Measurements from ENCODE around the gene GET4. TPM values are rescaled to one million over a fixed set of nuclear protein-coding genes. Genes with fewer than 3 reads are reported as not detected.
A peak's percentile ranks its signal among the peaks of the same experiment; 100 is the strongest.

GET4 gene
- total and polyA plus RNA-seq, 2 of the 13 experiments (the other 11 are each of a cell fraction or from before 2014, with no cell fraction given) = 28.2 to 35.2 TPM

DNA sequence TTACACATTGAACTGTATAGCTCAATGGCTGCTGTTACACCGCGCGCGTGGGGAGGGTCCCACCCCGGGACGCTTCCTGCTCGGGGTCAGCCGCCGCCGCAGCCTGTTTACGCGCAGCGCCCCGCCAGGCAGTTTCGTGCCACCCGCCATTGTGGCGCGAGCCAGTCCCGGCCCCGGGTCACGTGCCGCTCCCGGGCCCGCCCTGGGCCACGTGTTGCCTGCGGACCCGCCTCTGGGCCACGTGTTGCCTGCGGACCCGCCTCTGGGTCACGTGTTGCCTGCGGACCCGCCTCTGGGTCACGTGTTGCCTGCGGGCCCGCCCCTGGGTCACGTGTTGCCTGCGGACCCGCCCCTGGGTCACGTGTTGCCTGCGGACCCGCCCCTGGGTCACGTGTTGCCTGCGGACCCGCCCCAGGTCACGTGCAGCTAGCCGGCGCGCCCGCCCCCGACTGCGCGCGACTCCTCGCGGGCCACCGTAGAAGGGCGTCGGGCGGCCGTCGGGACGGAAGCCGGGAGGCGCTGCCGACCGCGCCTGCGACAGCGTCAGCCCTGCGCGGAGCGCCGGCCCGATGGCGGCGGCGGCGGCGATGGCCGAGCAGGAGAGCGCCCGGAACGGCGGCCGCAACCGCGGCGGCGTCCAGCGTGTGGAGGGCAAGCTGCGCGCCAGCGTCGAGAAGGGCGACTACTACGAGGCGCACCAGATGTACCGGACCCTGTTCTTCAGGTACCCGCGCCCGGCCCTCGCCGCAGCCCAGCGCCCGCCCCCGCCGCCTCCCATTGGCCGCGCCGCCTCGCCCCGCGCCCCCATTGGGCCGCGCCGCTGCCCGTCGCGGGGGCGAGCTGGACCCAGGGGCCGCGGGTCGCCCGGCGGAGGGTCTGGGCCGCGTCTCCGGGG, at the start of gene GET4 (continued):
- TF ChIP-seq KDM3A (CRISPR knock-in tag; IDR thresholded peaks at IDR 0.05; ENCODE audit: low read depth) (no peak), GZF1 (CRISPR knock-in tag; IDR thresholded peaks at IDR 0.05) (no peak), ZFYVE20 (CRISPR knock-in tag; IDR thresholded peaks at IDR 0.05; ENCODE audit: borderline replicate concordance, low read depth) (peak; percentile 83; the same call in 1 of the 2 replicates), MATR3 (CRISPR knock-in tag; IDR thresholded peaks at IDR 0.05) (no peak), ZNF709 (CRISPR knock-in tag; IDR thresholded peaks at IDR 0.05) (peak; percentile 43; the same call in 1 of the 2 replicates), CBX1 (IDR thresholded peaks at IDR 0.05; ENCODE audit: low read depth) (peak; percentile 88), MNT (IDR thresholded peaks at IDR 0.05) (peak; percentile 82), SETDB1 (CRISPR knock-in tag; IDR thresholded peaks at IDR 0.05; ENCODE audit: borderline replicate concordance) (no peak), HNRNPUL1 (IDR thresholded peaks at IDR 0.05; ENCODE audit: low read depth, low read length) (no peak), POLR2AphosphoS5 (IDR thresholded peaks at IDR 0.05; ENCODE audit: low read depth, low read length) (peak; percentile 40; the same call in 1 of the 2 replicates), ZC3H13 (CRISPR knock-in tag; IDR thresholded peaks at IDR 0.05) (peak; percentile 93), PRPF4 (IDR thresholded peaks at IDR 0.05; ENCODE audit: low read depth, low read length, poor library complexity, severe bottlenecking) (no peak)
- TF ChIP-seq, protein P1, sequence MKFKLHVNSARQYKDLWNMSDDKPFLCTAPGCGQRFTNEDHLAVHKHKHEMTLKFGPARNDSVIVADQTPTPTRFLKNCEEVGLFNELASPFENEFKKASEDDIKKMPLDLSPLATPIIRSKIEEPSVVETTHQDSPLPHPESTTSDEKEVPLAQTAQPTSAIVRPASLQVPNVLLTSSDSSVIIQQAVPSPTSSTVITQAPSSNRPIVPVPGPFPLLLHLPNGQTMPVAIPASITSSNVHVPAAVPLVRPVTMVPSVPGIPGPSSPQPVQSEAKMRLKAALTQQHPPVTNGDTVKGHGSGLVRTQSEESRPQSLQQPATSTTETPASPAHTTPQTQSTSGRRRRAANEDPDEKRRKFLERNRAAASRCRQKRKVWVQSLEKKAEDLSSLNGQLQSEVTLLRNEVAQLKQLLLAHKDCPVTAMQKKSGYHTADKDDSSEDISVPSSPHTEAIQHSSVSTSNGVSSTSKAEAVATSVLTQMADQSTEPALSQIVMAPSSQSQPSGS (CRISPR knock-in tag; IDR thresholded peaks at IDR 0.05) = peak; percentile 48; the same call in 1 of the 2 replicates
- TF ChIP-seq, protein P2, sequence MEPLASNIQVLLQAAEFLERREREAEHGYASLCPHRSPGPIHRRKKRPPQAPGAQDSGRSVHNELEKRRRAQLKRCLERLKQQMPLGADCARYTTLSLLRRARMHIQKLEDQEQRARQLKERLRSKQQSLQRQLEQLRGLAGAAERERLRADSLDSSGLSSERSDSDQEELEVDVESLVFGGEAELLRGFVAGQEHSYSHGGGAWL (CRISPR knock-in tag; IDR thresholded peaks at IDR 0.05) = peak; percentile 73; the same call in 1 of the 2 replicates
- TF ChIP-seq, protein P3, sequence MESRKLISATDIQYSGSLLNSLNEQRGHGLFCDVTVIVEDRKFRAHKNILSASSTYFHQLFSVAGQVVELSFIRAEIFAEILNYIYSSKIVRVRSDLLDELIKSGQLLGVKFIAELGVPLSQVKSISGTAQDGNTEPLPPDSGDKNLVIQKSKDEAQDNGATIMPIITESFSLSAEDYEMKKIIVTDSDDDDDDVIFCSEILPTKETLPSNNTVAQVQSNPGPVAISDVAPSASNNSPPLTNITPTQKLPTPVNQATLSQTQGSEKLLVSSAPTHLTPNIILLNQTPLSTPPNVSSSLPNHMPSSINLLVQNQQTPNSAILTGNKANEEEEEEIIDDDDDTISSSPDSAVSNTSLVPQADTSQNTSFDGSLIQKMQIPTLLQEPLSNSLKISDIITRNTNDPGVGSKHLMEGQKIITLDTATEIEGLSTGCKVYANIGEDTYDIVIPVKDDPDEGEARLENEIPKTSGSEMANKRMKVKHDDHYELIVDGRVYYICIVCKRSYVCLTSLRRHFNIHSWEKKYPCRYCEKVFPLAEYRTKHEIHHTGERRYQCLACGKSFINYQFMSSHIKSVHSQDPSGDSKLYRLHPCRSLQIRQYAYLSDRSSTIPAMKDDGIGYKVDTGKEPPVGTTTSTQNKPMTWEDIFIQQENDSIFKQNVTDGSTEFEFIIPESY (CRISPR knock-in tag; IDR thresholded peaks at IDR 0.05) = peak; percentile 99
- TF ChIP-seq, protein P4, sequence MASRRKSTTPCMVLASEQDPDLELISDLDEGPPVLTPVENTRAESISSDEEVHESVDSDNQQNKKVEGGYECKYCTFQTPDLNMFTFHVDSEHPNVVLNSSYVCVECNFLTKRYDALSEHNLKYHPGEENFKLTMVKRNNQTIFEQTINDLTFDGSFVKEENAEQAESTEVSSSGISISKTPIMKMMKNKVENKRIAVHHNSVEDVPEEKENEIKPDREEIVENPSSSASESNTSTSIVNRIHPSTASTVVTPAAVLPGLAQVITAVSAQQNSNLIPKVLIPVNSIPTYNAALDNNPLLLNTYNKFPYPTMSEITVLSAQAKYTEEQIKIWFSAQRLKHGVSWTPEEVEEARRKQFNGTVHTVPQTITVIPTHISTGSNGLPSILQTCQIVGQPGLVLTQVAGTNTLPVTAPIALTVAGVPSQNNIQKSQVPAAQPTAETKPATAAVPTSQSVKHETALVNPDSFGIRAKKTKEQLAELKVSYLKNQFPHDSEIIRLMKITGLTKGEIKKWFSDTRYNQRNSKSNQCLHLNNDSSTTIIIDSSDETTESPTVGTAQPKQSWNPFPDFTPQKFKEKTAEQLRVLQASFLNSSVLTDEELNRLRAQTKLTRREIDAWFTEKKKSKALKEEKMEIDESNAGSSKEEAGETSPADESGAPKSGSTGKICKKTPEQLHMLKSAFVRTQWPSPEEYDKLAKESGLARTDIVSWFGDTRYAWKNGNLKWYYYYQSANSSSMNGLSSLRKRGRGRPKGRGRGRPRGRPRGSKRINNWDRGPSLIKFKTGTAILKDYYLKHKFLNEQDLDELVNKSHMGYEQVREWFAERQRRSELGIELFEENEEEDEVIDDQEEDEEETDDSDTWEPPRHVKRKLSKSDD (CRISPR knock-in tag; IDR thresholded peaks at IDR 0.05; ENCODE audit: low read depth) = peak; percentile 98
- TF ChIP-seq, protein P5, sequence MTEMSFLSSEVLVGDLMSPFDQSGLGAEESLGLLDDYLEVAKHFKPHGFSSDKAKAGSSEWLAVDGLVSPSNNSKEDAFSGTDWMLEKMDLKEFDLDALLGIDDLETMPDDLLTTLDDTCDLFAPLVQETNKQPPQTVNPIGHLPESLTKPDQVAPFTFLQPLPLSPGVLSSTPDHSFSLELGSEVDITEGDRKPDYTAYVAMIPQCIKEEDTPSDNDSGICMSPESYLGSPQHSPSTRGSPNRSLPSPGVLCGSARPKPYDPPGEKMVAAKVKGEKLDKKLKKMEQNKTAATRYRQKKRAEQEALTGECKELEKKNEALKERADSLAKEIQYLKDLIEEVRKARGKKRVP (CRISPR knock-in tag; IDR thresholded peaks at IDR 0.05) = no peak
- TF ChIP-seq, protein P6, sequence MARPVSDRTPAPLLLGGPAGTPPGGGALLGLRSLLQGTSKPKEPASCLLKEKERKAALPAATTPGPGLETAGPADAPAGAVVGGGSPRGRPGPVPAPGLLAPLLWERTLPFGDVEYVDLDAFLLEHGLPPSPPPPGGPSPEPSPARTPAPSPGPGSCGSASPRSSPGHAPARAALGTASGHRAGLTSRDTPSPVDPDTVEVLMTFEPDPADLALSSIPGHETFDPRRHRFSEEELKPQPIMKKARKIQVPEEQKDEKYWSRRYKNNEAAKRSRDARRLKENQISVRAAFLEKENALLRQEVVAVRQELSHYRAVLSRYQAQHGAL (CRISPR knock-in tag; IDR thresholded peaks at IDR 0.05; ENCODE audit: not compliant biosample characterization) = no peak

Data from HepG2 (cell line).